AG20443 (cell line): Measurements from ENCODE around the gene DPH6.
"Not testable (repeated sequence)": the region's sequence is repeated elsewhere in the genome, so short reads cannot be mapped to it uniquely, and the experiment has no call there.

Experiments used
- DNase-seq: peaks from one replicate; pipeline ENCODE4 v3.0.0; 2012; ENCODE audit warnings: low spot score, mixed read lengths

DPH6 gene, protein sequence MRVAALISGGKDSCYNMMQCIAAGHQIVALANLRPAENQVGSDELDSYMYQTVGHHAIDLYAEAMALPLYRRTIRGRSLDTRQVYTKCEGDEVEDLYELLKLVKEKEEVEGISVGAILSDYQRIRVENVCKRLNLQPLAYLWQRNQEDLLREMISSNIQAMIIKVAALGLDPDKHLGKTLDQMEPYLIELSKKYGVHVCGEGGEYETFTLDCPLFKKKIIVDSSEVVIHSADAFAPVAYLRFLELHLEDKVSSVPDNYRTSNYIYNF

DNA sequence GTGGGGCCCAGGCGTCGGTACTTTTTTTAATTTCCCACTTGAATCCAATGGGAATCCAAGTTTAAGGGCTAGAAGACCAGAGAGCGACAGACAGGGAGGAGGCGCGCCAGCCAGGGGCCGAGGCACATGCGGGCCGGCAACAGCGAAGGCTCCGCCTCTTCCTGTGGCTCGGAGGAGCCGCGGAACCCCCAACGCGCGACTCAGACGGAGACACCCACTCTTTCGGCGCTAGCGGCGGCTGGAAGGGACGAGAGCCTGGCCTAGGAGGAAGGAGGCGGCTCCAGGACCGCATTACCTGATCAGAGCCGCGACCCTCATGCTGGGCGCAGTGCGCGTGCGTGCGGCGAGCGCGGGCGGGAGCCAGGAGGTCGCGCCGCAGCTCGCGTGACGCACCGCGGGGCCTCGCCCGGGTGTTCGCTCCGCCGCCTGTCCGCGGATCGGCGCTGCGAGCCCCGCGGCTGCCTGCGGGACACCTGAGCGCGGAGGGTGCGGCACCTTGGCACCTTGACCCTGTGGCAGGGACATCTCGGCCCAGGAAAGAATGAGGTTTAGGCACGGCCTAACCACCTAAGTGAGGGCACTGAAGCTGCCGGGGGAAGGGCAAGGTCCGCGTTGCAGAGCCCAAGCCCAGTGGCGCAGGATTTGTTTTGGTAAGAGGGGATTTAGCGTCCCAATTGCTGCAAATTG is at the start of gene DPH6:
DPH6 (minus strand) TSS at position 342 of the 687 bp plus-strand sequence; CDS start at position 318, 24 bp downstream.
- DNase-seq = peak; percentile 91

DNA sequence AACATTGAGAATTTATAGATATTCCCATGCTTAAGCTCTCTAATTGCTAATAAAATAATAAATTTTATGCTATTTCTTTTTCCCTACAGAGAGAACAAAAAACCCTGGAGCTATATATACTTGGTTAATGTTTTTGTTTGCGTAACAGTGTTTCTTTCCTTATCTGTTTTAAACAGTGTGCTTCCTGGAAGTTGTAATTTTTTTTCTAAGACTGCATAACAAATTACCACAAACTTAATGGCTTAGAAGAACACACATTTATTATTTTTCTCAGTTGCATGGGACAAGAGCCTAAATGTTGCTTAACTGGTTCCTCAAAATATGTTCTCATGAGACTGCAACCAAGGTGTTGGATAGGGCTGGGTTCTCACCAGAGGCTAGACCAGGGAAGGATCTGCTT is 49.7 kb upstream of the DPH6 start:
- DNase-seq = no peak

DNA sequence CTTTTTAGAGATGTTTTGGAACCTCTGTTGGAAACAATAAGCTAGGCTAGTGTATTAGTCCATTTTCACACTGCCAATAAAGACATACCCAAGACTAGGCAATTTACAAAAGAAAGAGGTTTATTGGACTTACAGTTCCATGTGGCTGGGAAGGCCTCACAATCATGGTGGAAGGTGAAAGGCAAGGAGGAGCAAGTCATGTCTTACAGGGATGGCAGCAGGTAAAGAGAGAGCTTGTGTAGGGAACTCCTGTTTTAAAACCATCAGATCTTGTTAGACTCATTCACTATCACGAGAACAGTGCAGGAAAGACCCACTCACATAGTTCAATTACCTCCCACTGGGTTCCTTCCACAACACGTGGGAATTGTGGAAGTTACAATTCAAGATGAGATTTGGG is 46.0 kb upstream of the DPH6 start:
- DNase-seq = not testable (repeated sequence)

DNA sequence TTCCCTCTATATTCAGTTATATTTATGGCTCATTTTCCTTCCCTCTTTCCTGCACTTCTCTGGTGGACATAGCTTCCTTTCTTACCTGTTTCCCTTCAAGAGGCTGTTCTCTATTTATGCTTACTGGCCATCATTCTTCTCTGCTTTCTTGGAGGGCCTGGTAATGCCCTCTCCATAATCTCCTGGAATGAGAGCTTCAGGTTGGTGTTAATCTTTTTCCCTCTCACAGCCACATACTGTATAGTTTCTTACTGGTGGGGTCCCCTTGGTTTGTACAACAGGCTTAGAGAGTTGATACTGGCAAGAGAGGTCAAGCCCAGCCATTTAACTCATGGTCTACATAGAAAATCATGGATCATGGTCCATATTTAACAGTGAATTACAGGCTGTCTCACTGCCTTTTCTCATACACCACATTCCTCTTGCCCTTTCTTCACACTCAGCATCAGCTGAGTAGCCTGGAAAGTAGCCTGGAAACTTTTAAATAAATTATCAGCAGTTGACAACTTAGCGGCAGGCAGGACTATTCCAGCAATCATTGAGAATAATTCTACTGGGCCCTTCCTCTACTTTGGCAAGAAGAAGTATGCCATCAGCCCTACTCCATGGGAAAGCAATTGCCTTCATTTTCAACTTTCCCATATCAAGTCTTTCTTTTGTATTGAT is 38.0 kb upstream of the DPH6 start:
- DNase-seq = peak; percentile 12

DNA sequence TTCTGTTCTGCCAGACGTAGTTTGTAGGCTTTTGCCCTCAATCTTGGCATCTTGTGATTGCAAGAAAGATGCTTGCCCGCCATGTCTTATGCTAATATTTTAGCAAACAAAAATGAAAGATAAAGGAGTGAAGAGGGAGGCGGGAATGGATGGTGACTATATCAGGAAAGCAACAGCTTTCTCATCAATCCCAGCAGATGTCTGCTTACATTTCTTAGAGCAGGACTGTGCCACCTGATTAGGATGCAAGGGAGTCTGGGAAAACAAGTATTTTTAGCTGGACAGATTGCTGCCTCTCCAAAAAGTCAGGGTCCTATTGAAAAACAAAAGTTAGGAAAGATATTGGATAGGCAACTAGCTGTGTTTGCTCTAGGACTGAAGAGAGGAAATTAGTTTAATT is 34.6 kb upstream of the DPH6 start:
- no peak for DNase-seq

DNA sequence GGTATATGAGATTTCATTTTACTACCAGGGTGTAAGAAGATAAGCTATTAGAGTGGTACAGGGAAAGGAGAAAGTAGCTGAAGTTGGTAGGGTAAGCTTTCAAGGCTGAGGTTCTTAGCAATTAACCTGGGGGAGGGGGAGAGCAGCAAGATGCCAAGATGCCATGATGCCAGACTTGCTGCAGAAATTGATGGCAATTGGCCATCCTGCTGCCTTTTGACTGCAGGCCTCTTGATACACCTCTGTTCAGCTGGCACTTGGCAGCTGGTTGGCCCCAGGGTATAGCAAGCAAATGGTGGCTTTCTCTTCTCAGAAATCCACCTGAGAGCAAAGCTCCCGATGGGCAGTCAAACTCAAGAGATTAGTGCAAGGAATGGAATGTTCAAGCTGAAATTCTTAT is 21.4 kb upstream of the DPH6 start:
- DNase-seq = no peak

DNA sequence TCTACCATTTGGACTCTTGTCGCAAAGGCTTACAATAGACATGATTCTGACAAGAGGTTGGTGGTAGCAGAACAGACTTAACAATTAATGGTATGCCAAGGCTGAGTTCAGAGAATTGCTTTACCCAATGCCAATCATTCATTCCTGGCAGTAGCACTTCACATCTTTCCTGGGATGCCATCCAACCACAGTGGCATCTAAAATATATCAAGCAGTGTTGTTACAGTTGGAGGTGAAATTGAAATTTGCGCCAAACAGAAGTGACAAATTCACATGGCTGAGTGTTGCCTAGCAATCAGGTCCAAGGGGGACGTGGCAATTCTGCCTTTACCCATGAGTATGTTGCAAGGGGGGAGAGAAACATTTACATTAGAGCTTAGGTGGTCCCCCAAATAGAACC is 21.0 kb upstream of the DPH6 start:
- DNase-seq = no peak

DNA sequence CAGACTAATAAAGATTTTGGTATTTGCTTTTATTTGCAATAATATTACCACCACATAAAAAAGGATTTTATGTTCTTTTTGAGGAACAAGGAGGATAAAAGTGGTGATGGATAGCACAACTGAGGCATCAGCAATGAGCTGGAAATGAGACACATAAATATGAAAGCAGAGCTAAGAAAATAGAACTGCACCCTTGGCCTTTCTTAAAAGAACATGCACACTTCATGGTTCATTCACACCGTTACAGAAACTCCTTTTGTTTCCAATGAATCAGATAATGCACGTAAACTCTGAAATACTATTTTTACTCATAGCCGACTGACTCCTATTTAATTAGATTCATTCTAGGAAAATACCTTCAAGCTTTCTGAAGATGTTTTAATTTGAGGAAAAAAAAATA is 19.9 kb upstream of the DPH6 start:
- DNase-seq = no peak

DNA sequence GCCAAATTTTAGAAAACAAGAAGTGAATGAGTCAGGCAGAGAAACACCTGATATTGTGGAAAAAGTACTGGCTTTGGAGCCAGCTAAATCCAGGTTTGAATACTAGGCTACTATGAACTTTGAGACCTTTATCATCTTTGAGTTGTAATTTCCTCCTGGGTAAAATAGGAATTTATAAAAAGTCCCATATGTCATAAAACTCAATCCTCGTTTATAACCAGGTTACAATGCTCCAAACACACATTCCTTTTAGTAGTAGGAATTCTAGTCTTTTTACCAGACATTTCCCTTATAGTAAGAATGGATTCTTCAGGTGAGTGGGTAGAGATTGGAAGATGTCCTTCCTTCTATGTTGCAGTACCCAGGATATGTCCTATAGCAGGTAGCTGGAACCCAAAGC is 16.7 kb upstream of the DPH6 start:
- no peak for DNase-seq

DNA sequence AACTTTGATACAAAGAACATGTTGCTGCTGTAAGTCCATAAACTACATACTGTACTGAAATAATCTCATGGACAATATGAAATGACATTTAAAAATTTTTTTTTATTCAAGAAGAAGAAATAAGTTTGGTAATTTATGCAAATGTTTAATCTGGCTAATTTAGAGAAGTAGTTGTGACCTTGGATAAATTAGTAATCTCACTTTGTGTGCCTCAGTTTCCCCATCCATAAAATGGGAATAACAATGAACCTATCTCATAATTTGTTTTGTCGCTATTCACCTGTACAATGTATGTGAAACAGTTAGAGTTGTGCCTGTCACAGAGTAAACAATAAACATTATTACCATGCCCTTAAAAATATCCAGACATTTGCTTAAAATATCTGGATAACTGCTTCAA is 15.3 kb upstream of the DPH6 start:
- DNase-seq = no peak

DNA sequence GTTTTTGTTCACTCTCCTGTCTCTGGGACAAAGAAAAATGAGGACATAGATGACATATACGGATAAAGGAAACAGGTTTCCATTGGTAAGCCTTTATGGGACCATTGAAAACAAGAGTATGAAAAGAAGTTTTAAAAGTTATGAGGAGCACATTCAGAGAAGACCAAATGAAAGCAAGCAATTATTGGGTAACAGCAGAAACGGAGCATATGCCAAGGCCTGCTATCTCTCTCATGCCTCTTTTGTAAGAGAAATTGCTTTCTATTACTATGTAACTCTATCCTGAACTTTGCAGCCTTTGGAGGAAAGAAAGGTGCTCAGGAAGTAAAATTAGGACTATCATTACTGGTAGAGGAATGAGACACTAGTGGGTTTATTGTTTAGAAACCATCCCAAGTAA is 14.9 kb upstream of the DPH6 start:
- no peak for DNase-seq

DNA sequence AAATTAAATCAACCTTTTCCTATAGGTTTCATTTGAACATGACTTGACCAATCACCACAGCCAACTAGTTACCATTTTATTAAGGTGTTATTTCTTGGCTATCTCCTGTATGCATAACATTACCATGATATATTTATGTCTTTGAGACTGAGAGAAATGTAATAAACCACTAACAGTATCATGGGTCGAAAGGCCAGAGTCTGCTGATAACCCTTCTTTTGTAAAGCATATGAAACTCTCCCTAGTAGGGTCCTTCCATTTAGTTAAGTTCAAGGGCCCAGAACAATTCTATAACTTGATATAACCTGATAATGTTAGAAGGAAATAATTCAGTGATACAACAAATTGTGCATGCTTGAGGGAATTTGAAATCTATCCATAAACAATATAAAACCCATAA is 14.3 kb upstream of the DPH6 start:
- no peak for DNase-seq

DNA sequence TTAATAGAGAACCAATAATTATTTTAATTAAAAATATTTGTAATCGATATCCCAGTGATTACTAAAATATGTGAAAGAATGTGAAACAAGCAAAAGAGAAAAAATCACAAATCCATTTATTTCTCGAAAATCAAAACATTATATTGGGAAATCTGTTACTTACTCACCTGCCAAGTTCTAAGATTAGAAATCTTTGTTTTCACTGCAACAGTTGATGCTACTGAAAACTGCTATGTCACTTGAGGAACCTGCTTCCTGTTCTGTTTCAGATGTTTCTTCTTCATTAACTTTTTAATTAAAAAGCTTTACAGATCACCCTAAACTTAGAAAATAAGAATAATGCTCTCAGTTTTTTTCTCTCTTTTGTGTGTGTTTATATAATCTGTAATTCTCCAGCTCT is 13.7 kb upstream of the DPH6 start:
- DNase-seq = no peak

DNA sequence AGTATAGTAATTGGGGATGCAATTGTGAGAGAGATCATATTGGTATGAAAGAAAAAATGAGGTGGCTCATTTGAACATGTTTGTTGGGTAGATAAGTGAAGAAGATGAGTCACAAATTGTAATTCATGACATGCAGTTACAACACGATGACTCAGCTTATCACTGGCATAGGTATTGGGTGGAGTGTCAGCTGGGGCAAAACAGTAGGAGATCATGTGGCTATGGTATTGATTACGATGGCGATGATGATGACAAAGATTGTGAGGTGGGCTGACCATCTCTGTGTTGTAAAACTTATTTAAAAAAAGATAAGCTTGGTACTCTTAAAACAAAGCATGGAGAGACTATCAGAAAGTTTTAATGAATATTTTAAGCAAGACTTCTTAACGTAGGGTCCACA is 11.6 kb upstream of the DPH6 start:
- peak; percentile 61 for DNase-seq

DNA sequence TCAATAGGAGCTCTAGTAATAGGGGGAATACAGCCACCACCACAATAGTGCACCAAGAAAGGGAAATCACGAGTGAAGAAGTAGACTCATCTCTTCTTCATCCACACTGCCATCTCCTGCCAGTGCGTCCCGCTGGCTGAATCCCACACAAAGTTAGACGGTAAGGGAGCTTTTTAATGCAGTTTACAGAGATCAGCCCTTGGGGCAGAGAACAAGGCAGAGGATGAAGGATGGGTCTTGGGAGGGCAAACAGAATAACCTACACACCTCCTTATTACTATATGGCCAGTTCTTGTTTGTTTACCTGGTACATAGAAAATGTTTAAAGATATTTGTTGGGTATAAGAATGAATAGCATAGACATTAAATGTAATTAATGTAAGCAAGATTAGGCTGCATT is 11.0 kb upstream of the DPH6 start:
- DNase-seq = no peak

DNA sequence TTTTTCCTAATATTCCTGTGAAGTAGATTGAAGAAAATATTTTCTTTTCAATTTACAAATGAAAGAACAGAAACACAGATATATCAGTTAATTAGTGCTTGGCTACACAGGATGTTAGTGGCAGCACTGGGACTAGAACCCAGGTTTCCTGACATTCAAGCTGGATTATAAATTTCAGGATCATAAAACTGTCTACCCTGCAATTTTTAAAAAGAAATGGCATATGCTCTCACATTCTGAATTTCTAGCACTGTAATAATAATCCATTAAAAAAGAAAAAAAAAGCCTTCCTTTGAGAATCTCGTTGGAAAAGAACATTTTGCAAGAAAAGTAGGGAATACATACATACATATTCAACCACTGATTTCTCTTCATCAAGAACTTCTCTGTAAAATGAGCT is 9.3 kb upstream of the DPH6 start:
- DNase-seq = no peak

DNA sequence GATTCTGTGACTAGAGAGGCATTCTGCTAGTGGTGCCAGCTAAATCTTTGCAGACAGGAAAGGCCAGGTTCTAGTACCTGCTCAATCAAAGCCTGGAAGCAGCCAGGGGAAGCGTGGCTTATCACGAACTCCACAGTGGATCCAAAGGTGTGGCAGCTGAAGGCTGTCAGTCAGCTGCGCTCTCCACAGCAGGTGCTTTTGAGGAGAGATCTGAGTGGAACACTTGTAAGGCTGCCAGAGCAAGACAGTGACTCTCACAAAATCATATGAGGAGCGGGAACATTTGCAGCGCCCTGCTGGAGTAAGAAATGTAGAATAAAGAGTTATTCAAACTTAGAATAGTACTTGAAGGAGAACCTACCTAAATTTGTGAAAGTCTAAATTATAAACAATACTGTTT is 5.0 kb upstream of the DPH6 start:
- no peak for DNase-seq

DNA sequence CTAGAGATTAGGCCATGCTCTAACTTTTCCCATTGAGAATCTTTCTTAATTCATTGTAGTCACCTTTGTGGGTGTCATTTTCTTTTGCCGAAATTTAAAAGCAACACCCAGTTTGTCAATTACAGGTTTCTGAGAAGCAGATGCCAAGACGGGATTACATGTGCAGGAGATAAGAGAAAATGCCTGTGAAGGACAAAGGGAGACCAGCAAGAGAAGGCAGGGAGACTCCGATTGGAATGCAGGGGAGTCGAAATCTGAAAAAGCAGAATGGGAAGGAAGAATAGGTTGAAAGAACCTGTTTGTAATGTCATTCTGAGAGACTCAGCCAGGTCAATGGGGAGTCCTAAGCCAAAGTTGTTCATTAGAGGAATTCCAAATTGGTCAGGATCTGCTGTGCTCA is 3.6 kb upstream of the DPH6 start:
- no peak for DNase-seq

DNA sequence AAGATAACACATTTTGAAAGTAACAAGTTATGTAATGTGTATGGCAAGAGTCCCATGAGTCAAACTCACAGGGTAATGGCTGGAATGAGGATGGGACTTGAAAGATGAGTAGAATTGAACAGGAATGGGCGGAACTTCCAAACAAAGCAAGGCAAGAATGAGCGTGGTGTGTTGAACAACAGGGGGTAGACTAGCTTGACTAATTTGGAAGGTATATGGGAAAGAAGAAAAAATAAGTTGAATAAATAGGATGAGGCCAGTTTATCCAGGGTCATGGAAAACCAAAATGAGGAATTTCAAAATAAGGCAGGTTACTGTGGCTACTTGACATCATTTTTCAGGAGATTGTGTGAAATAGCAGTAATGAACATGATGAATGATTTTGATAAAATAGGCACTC is 2.5 kb upstream of the DPH6 start:
- no peak for DNase-seq

DNA sequence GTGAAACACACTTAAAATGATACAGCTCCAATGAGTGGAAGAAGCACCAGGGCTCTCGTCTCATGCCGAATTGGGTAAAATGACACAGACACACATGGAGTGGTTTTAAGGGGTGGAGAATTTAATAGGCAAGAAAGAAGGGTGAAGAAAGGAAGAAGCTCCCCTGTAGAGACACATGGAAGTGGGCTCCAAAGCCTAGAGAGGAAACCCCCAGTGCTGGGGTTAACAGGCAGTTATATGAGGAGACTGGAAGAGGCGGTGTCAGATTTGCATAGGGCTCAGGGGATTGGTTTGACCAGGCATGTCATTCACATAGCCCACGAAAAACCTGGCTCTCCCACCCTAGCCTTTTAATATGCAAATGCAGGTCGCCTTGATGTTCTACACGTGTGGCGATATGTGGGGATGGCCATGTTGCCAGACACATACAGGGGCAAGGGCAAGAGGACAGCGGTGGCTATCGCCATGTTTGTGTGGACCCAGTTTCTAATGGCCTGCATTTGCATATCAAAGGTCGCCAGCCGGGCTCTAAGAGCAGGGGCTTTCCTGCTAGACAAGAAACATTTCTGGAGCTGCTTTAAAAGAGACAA is 1.9 kb upstream of the DPH6 start:
- DNase-seq = no peak

DNA sequence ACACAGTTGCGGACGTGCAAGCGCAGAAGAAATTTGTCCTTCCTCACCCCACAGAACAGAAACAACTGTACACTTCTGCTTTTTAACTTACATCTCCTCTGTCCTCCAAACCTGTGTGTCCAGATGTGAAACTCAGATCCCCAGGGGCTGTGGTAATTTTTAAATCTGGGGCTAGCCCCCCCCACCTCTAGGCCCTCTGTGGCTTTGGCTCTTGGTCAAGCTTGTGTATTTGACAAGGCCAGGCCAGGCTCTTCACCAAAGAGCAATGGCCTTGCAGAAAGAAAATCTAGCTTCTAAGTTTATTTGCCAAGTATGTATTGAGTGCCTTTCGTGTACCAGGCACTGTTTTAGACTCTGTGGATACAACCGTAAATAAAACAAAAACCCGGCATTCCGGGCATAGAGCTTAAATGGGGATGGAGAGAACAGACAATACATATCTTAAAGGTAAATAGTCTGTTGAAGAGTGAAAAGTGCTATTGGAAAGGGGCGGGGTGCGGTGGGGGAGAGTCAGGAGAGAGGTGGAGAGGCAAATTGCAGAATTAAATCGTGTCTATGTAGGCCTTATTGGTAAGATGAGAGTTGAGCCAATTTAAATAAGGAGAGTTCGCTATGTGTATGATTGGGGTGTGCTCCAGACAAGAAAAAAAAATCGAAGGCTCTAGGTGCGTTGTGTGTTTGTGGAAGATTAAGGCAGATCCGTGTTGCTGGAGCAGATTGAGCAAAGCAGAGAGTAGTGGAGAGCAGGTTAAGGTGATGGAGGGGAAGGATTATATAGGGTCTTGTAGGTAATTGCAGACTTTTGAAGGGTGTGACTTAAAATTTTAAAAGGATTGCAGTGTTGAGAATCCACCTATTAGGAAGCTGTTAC is 781 bp upstream of the DPH6 start:
- DNase-seq = peak; percentile 10

DNA sequence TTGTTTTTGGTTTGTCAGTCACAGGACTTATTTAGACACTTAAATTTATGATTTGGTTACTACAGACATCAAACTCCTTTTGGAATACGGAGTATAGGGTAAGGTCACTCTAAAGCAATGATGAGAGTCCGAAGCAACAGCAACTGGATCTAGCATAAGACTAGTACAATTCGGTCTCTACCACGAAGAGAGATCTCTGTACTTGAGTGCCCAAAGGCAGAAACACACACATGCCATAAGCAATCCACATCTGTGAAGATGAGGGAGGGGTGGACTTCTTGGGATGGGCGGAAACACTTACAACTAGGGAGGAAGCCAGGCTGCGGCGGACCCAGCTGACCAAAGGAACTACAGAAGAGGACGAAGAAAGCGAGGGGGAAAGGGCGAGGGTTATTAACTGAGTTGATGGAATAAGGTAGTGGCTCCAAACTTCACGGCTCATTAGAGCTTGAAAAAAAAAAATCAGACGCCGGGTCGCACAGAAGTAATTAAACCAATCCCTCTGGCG is 595 bp downstream of the DPH6 start:
- peak; percentile 48 for DNase-seq
